Kidney glomerular epithelial cell (primary cell): ENCODE results near the gene PKP1.

Experiments
- DNase-seq: peaks from one replicate; lab custom pipeline; 2025; lab: John Stamatoyannopoulos, UW

PKP1 gene

DNA sequence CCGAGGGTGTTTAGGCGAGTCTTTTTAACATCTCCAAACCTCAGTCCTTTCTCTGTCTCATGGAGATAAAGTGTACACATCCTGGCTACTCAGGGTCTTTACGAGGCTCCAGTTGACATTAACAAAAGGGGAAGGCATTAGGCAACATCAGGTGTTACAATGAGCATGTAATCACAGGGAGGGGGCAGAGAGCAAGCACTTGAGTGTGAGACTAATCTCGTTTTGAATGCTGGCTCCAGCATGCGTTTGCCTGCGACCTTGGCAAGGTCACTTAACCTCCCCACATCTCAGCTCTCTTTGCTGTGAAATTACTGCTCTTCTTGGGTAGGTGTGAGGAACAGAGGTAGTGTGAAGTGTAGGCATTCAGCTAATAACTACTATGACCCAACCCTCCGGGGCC is 91.1 kb downstream of the PKP1 start:
- DNase-seq, result no peak

DNA sequence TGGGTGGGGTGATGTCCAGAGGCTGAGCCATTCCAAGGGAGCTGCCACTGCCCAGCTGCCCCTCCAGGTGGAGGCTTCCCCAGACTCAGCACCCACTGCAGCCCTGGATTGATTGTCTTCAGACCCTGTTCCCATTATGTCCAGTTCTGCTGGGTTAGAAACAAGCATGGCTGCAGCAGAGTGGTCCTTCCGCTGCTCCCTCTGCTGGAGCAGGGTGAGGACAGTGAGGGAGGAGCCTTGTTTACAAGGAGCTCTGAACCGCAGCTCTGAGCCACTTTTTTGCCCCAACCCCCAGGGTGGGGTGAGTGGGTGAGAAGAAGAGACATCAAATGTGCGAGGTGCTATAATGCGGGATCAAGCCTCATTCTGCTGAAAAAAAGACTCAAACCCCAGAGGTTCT is 91.9 kb downstream of the PKP1 start:
- DNase-seq, result no peak

DNA sequence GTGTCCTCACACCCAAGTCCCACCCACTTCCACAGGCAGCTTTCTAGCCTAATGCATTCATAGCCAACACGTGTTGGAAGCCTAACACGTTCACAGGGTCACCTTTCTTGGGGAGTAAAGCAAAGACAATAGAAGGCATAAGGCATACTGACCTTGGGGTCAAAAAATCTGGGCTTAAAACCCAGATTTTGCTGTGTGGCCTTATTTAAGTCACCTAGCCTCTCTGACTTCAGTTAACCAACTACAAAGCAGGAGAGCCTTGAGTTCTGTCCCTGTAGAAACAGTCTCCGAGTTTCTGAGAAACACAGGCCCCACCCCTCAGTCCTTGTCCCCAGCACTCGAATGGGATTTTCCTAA is 92.8 kb downstream of the PKP1 start:
- no peak for DNase-seq

DNA sequence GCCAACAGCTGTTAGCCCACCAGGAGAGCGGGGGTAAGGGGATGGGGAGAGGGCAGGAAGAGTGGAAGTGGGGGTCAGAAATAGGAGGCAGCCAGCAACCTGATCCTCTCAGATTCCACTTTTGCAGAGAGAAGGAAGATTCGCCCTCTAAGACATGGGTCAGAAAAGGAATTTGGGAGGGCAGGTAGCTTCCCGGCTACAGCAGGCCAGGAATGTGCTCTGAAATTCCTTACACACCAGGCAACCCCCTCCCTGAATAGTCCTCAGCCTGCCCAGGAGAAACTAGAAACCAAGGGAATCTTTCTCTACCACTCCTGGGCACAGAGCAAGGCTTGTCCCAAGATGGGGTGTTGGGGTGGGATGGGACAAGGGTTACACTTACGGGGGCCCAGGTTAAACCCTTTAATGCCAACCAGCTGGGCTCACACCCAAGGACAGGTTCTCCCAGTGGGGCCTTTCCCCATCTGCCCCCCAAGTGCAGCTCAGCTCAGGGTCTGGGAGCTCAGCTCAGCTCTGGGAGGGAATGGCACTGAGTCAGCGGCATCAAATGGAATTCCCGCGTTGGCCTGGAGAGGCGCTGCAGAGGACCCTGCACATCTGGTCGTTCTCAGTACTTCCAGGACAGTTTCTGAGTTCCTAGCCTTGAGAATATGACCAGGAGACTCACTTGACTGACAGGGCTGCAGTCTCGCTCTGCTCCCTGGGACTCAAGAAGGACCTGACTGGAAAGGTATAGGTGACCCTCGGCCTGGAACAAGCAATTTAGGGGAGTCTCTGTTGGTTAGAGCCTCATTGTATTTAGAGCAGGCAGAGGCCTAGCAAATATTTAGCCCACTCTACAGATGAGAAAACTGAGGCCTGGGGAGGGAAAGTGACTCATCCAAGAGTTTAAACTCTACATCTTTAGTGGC is 93.4 kb downstream of the PKP1 start:
- peak; percentile 86 for DNase-seq

DNA sequence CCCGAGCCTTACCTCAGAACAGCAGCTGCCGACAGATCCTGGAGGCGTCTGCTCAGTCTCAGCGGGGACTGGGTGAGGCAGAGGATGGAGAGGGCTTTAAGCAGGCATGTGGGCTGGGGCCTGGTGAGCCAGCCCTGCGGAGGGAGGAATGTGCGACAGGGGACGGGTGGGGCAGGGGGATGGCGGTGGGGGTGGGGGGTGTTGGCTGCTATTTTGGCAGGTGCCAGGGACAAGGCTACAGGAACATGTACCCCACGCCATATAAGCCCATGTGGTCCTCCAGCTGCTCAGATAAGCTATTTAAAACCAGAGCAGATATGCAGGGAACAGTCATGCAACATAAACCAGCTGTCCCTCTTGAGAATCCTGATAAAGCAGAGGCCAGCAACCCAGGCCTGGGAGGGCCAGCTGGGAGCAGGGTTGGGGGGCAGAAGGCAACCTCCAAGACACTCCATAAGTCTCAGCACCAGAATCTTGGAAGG is 94.3 kb downstream of the PKP1 start, which contains the start of gene TNNT2:
Gene TNNT2, minus strand, starts transcription at position 70 of the 482 bp plus-strand sequence. CDS start 4,426 bp downstream, outside the sequence.
- no peak for DNase-seq

DNA sequence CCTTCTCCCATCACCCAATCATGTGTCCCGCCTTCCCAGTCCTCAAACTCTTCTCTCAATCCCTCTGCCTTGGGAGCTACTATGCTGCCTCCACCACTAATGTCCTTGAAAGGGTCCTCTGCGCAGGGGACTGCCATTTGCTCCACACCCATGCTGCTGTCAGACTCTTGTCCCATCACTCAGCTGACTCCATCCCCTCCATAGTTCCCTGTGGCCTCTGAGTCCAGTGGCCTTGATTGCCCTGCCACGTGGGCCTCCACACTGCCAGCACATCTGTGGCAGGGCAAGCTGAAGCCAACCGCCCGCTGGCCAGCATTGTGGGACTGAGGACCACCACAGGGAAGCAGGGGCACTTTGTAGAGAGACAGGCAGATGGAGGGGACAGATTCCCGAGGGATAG is 95.5 kb downstream of the PKP1 start:
- DNase-seq, result no peak

DNA sequence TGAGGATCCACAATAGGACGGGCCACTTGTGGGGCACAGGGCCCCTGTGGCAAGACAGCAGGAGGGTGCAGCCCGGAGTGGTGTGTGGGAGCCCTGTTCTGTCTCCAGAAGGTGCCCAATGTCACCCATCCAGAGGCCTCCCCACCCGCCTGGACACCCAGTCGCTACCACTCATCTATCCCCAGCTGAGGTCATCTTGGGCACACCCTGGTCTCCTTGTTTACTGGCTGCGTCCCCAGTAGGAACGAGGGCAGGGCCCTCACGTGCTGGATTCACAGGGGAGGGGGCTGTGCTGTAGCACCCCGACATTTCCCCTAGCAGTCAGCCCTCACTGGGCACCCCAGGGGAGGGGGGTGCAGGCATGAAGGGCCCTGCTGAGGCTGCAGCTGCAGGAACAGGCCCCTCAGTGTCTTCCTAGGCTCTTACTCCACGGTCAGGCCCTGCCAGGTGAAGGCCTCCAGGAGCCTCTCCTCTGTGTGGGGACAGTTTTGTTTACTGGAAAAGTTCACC is 96.5 kb downstream of the PKP1 start:
- no peak for DNase-seq

DNA sequence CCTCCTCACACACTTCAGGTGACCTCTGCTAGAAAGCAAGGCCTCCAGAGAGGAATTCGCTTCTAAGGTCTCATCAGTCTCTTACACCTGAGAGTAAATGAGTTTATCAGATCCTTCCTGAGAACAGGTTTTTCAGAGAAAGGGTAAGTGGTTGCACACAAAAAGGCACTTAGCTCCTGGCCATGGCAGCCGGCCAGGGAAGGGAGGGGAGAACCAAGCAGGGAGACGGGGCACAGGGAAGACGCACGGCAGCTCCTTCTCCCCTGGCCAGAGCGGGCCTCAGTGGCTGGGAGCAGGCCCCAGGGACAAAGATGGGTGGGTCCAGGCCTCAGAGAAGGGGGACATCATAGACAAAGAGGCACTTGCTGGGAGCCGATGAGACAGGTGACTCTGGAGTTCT is 97.8 kb downstream of the PKP1 start:
- DNase-seq, result no peak
